Measurements from ENCODE around the gene DOCK8.

- TF ChIP-seq CTCF (conservative IDR thresholded peaks at IDR 0.05) (no peak), ZFX (IDR thresholded peaks at IDR 0.05) (no peak)
Measured at GRCh38 chr9:394347-395052, 179.8 kb downstream of the DOCK8 start.

Measured in C4-2B (cell line).